ENCODE data around the gene IDH3B.
"Not testable (repeated sequence)": the region's sequence is repeated elsewhere in the genome, so short reads cannot be mapped to it uniquely, and the experiment has no call there.

Gene IDH3B

GRCh38 chr20:2698186-2698817, 34.3 kb upstream of the IDH3B start:
- Histone ChIP-seq H2AFZ (ENCODE audit: low read length) (no peak overlapping the region), H3K9me2 (replicated peaks; ENCODE audit: insufficient read depth, low read length) (no peaks in the 10 kb centered on the region), H3F3A (ENCODE audit: insufficient read depth, low read length) (no peaks in the 10 kb centered on the region), H3K27ac (ENCODE audit: low read length) (no peak overlapping the region), H4K20me1 (ENCODE audit: insufficient read depth, low read length) (no peaks in the 10 kb centered on the region), H3K4me3 (ENCODE audit: low read length) (no peak overlapping the region), H3K9ac (ENCODE audit: low read length) (no peak overlapping the region), H3K4me2 (ENCODE audit: low read depth, low read length) (no peak overlapping the region), H3K36me3 (replicated peaks; ENCODE audit: insufficient read depth, low read length) (no peaks in the 10 kb centered on the region), H3K79me2 (ENCODE audit: low read length) (no peaks in the 10 kb centered on the region), H3K9me3 (replicated peaks; ENCODE audit: insufficient read depth, low read length) (no peaks in the 10 kb centered on the region), H3K27me3 (replicated peaks; ENCODE audit: insufficient read depth, low read length) (no peaks in the 10 kb centered on the region), H3K4me1 (ENCODE audit: low read length) (no peaks in the 10 kb centered on the region)
- no peak for TF ChIP-seq EZH2 (optimal IDR thresholded peaks at IDR 0.05; ENCODE audit: low read depth, low read length)
- TF ChIP-seq CTCF (IDR thresholded peaks at IDR 0.05; ENCODE audit: low read length): no peak
- no peak for TF ChIP-seq EZH2phosphoT487 (IDR thresholded peaks at IDR 0.05; ENCODE audit: low read length)
- no peak for DNase-seq

- Histone ChIP-seq H3K9ac (ENCODE audit: low read length) (no peak overlapping the region), H3K4me2 (ENCODE audit: low read depth, low read length) (no peak overlapping the region), H3K79me2 (ENCODE audit: low read length) (no peaks in the 10 kb centered on the region), H2AFZ (ENCODE audit: low read length) (no peak overlapping the region), H3K9me3 (replicated peaks; ENCODE audit: insufficient read depth, low read length) (no peaks in the 10 kb centered on the region), H4K20me1 (ENCODE audit: insufficient read depth, low read length) (no peaks in the 10 kb centered on the region), H3F3A (ENCODE audit: insufficient read depth, low read length) (no peaks in the 10 kb centered on the region), H3K9me2 (replicated peaks; ENCODE audit: insufficient read depth, low read length) (no peaks in the 10 kb centered on the region), H3K27me3 (replicated peaks; ENCODE audit: insufficient read depth, low read length) (no peaks in the 10 kb centered on the region), H3K4me3 (ENCODE audit: low read length) (no peak overlapping the region), H3K36me3 (replicated peaks; ENCODE audit: insufficient read depth, low read length) (no peaks in the 10 kb centered on the region), H3K27ac (ENCODE audit: low read length) (no peak overlapping the region), H3K4me1 (ENCODE audit: low read length) (no peaks in the 10 kb centered on the region)
- TF ChIP-seq EZH2 (optimal IDR thresholded peaks at IDR 0.05; ENCODE audit: low read depth, low read length) (no peak), EZH2phosphoT487 (IDR thresholded peaks at IDR 0.05; ENCODE audit: low read length) (no peak), CTCF (IDR thresholded peaks at IDR 0.05; ENCODE audit: low read length) (no peak)
- DNase-seq: no peak
Observed at GRCh38 chr20:2697768-2698167, 33.8 kb upstream of the IDH3B start.

GRCh38 chr20:2696646-2697045, 32.6 kb upstream of the IDH3B start:
- Histone ChIP-seq H3K9ac (ENCODE audit: low read length) (no peak overlapping the region), H3K27me3 (replicated peaks; ENCODE audit: insufficient read depth, low read length) (peaks cover 5% of the 10 kb centered on the region), H3K79me2 (ENCODE audit: low read length) (no peaks in the 10 kb centered on the region), H3K4me1 (ENCODE audit: low read length) (no peaks in the 10 kb centered on the region), H3K4me3 (ENCODE audit: low read length) (no peak overlapping the region), H3F3A (ENCODE audit: insufficient read depth, low read length) (0 out of 2 replicates have a peak, but pooled peaks cover 5% of the 10 kb centered on the region), H3K36me3 (replicated peaks; ENCODE audit: insufficient read depth, low read length) (no peaks in the 10 kb centered on the region), H3K9me3 (replicated peaks; ENCODE audit: insufficient read depth, low read length) (no peaks in the 10 kb centered on the region), H3K4me2 (ENCODE audit: low read depth, low read length) (no peak overlapping the region), H4K20me1 (ENCODE audit: insufficient read depth, low read length) (no peaks in the 10 kb centered on the region), H2AFZ (ENCODE audit: low read length) (no peak overlapping the region), H3K27ac (ENCODE audit: low read length) (no peak overlapping the region), H3K9me2 (replicated peaks; ENCODE audit: insufficient read depth, low read length) (no peaks in the 10 kb centered on the region)
- DNase-seq: no peak
- no peak for TF ChIP-seq CTCF (IDR thresholded peaks at IDR 0.05; ENCODE audit: low read length)
- no peak for TF ChIP-seq EZH2 (optimal IDR thresholded peaks at IDR 0.05; ENCODE audit: low read depth, low read length)
- TF ChIP-seq EZH2phosphoT487 (IDR thresholded peaks at IDR 0.05; ENCODE audit: low read length): no peak

DNA sequence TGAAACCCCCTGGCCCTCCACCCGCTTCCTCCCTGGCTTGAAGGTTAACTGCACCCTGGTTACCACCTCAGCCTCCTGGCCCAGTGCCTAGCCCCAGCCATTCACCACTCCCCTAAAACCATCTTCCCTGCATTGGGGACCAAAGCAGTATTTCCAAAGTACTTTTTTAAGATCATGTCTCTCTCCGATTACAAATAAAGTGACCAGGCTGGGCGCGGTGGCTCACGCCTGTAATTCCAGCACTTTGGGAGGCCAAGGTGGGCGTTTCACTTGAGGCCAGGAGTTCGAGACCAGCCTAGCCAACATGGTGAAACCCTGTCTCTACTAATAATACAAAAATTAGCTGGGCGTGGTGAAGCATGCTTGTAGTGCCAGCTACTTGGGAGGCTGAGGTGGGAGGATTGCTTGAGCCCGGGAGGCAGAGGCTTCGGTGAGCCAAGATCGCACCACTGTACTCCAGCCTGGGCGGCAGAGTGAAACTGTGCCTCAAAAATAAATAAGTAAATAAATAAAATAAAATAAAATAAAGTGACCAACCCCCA, 32.0 kb upstream of the IDH3B start:
- not testable (repeated sequence) for H3K4me3 ChIP-seq (ENCODE audit: low read length); H3K4me2 ChIP-seq (ENCODE audit: low read depth, low read length); H3K36me3 ChIP-seq (replicated peaks; ENCODE audit: insufficient read depth, low read length); H3K79me2 ChIP-seq (ENCODE audit: low read length); H2AFZ ChIP-seq (ENCODE audit: low read length); H4K20me1 ChIP-seq (ENCODE audit: insufficient read depth, low read length); H3K4me1 ChIP-seq (ENCODE audit: low read length); H3K9me3 ChIP-seq (replicated peaks; ENCODE audit: insufficient read depth, low read length); H3K9ac ChIP-seq (ENCODE audit: low read length); H3K27ac ChIP-seq (ENCODE audit: low read length); H3K9me2 ChIP-seq (replicated peaks; ENCODE audit: insufficient read depth, low read length); H3F3A ChIP-seq (ENCODE audit: insufficient read depth, low read length); DNase-seq
- peaks cover 10% of the 10 kb centered on the region for H3K27me3 ChIP-seq (replicated peaks; ENCODE audit: insufficient read depth, low read length)

Measured in MM.1S (cell line).